K562 (cell line): Measurements from ENCODE around the gene C9orf40. TPM values are rescaled to one million over a fixed set of nuclear protein-coding genes. Genes with fewer than 3 reads are reported as not detected.

Experiments
- ATAC-seq: fragments of 200-7000 bp; cut with Tn5 transposase; 3 replicates; pipeline ENCODE4 v1.9.1; 2020; ENCODE audit warnings: moderate library complexity
- BruUV-seq: library from RNA; stranded (reverse); fragments of 400-500 nt; replicated peaks from 2 replicates; lab custom pipeline; 2021; lab: Mats Ljungman, UMichigan
- CTCF ChIA-PET: fragments of 300-600 bp; formaldehyde crosslinking; extraction: SDS; loops from one replicate; lab custom pipeline; 2021; ENCODE audit warnings: low intra/inter-chr PET ratio; lab: Yijun Ruan, JAX
- POLR2A ChIA-PET: fragments of 300-600, 350-650 bp; sonication (Branson Sonifier 250); formaldehyde crosslinking; extraction: SDS; loops from one replicate; lab custom pipeline; 2021; ENCODE audit warnings: antibody characterized with exemption, inconsistent platforms; lab: Yijun Ruan, JAX
- DNase-seq, 4 experiments: peaks; one replicate each; pipeline versions ENCODE4 v3.0.0 to v3.0.0-alpha.2; 2011 to 2018; ENCODE audit warnings: low spot score in 3 of 4, mixed read lengths in 3 of 4; ENCODE audit errors: extremely low read depth in 1 of 4
- FAIRE-seq: peaks from 2 replicates; lab custom pipeline; 2011; peaks lifted over from hg19 to GRCh38; lab: Jason Lieb, UNC
- H2AFZ ChIP-seq: 2 replicates; pipeline ENCODE4 v1.6.0; 2011; ENCODE audit warnings: low read depth, low read length, control low read depth, inconsistent platforms
- H3K27ac ChIP-seq: fragments of 200-600 bp; 3 replicates; pipeline ENCODE4 v1.8.0; 2011; ENCODE audit warnings: low read depth, mild to moderate bottlenecking, control low read depth, inconsistent platforms, low read length, moderate library complexity, mixed read lengths; ENCODE audit errors: extremely low read depth
- H3K27me3 ChIP-seq, 2 experiments: fragments of 300-600 bp in 1 of 2; 2 replicates in 1 of 2; 3 replicates in 1 of 2; pipeline versions ENCODE4 v1.6.0 to v1.8.0; 2011; ENCODE audit warnings: inconsistent platforms in 2 of 2, low read length in 2 of 2, mild to moderate bottlenecking in 1 of 2, mixed read lengths in 1 of 2, moderate library complexity in 1 of 2; ENCODE audit not compliant: control insufficient read depth in 2 of 2, insufficient read depth in 2 of 2
- H3K36me3 ChIP-seq: fragments of 300-600 bp; 3 replicates; pipeline ENCODE4 v1.8.0; 2011; ENCODE audit warnings: mild to moderate bottlenecking, low read length, inconsistent platforms; ENCODE audit not compliant: control insufficient read depth, insufficient read depth
- H3K4me1 ChIP-seq, 2 experiments: fragments of 200-600 bp in 1 of 2; replicated peaks in 1 of 2; 2 replicates in 1 of 2; 3 replicates in 1 of 2; pipeline versions ENCODE4 v1.5.1 to v1.8.0; 2011; ENCODE audit warnings: inconsistent platforms in 2 of 2, low read length in 2 of 2, mild to moderate bottlenecking in 1 of 2, mixed read lengths in 1 of 2, moderate library complexity in 1 of 2; ENCODE audit not compliant: control insufficient read depth in 2 of 2, insufficient read depth in 2 of 2
- H3K4me2 ChIP-seq: 2 replicates; pipeline ENCODE4 v1.6.1; 2011; ENCODE audit warnings: low read length, control low read depth, inconsistent platforms, mixed read lengths; ENCODE audit not compliant: insufficient read depth
- H3K4me3 ChIP-seq: fragments of 200-600 bp; sonication (generic), shearing (Covaris generic); 2 replicates; pipeline ENCODE4 v1.5.1; 2016; ENCODE audit warnings: control low read depth, inconsistent platforms
- H3K79me2 ChIP-seq: fragments of 200-600 bp; 3 replicates; pipeline ENCODE4 v1.8.0; 2011; ENCODE audit warnings: low read length, inconsistent platforms; ENCODE audit not compliant: control insufficient read depth, insufficient read depth
- H3K9ac ChIP-seq, 2 experiments: 2 replicates each; pipeline versions ENCODE4 v1.6.0 to v1.6.1; 2011; ENCODE audit warnings: low read depth in 2 of 2, low read length in 2 of 2, control low read depth in 1 of 2, inconsistent platforms in 1 of 2, mild to moderate bottlenecking in 1 of 2, mixed read lengths in 1 of 2; ENCODE audit not compliant: insufficient read depth in 1 of 2
- H3K9me1 ChIP-seq: one replicate; pipeline ENCODE4 v1.6.0; 2011; ENCODE audit warnings: inconsistent platforms, mild to moderate bottlenecking, low read length, moderate library complexity; ENCODE audit not compliant: control insufficient read depth, insufficient read depth
- H3K9me3 ChIP-seq: replicated peaks from 2 replicates; pipeline ENCODE4 v1.5.1; 2011; ENCODE audit warnings: low read depth, low read length, inconsistent platforms; ENCODE audit not compliant: control insufficient read depth, insufficient read depth
- H4K20me1 ChIP-seq: replicated peaks from 2 replicates; pipeline ENCODE4 v1.6.1; 2011; ENCODE audit warnings: low read length, inconsistent platforms, mixed read lengths; ENCODE audit not compliant: control insufficient read depth, insufficient read depth
- BRCA1 ChIP-seq, 2 experiments: fragments of 450-650 bp in 1 of 2; sonication (generic) in 1 of 2; formaldehyde crosslinking in 1 of 2; IDR thresholded peaks; 2 replicates each; pipeline versions ENCODE4 v1.5.0 to v1.6.1; 2017 to 2020; ENCODE audit warnings: mild to moderate bottlenecking in 1 of 2, missing genetic modification reagents in 1 of 2
- EZH2 ChIP-seq: IDR thresholded peaks from 2 replicates; pipeline ENCODE4 v1.6.1; 2012; ENCODE audit warnings: low read depth, mild to moderate bottlenecking, inconsistent platforms, low read length, borderline replicate concordance
- MBD2 ChIP-seq: sonication (generic); IDR thresholded peaks from 2 replicates; pipeline ENCODE4 v1.6.1; 2016; ENCODE audit warnings: low read depth, borderline replicate concordance
- MECOM ChIP-seq: fragments of 250-450 bp; sonication (Bioruptor Pico); IDR thresholded peaks from 2 replicates; pipeline ENCODE4 v1.8.0; 2022; ENCODE audit warnings: inconsistent platforms
- PHF20 ChIP-seq: fragments of 450-650 bp; IDR thresholded peaks from 2 replicates; pipeline ENCODE4 v1.6.1; 2018; ENCODE audit not compliant: partially characterized antibody
- U2AF2 ChIP-seq: fragments of 200-400 bp; formaldehyde crosslinking; optimal IDR thresholded peaks from 2 replicates; pipeline ENCODE3; 2017; ENCODE audit warnings: low read depth, mild to moderate bottlenecking, low read length
- ZBTB49 ChIP-seq: sonication (generic); formaldehyde crosslinking; IDR thresholded peaks from 2 replicates; pipeline ENCODE4 v1.8.0; 2022; ENCODE audit warnings: missing genetic modification reagents, mild to moderate bottlenecking, borderline replicate concordance
- WGBS: fragments of 100-300 bp; shearing (Covaris generic); methylation state at CpG from one replicate; pipeline ENCODE4 v1.1.6; 2016; ENCODE audit warnings: low coverage, mixed read lengths; ENCODE audit not compliant: insufficient coverage; ENCODE audit errors: missing lambda C conversion rate; 5-methylcytosine and 5-hydroxymethylcytosine counted together
- in situ Hi-C: fragments of 300-500 bp; cut with MboI; formaldehyde crosslinking; loops from 4 replicates; pipeline ENCODE4 v1.15.0; 2018; ENCODE audit warnings: inconsistent platforms, mixed read lengths
- intact Hi-C: fragments of 100-400 bp; cut with micrococcal nuclease; formaldehyde crosslinking; loops from 2 replicates; pipeline ENCODE4 v1.14.2; 2022
- polyA plus RNA-seq, 8 experiments: library from polyadenylated mRNA; depleted of rRNA in 4 of 8; stranded (reverse) in 5 of 8; unstranded in 3 of 8; fragments of >200 nt; fragmentation: Nextera tagmentation in 2 of 8; fragmentation: Illumina TruSeq in 1 of 8; extraction: Ambion mirVana in 2 of 8; extraction: Trizol in 1 of 8; gene quantifications; 2 replicates each; pipeline versions ENCODE4 v1.2.1 to v1.2.3, GENCODE V29; 2011 to 2014; ENCODE audit warnings: inconsistent platforms in 1 of 8, missing spikeins in 1 of 8
- total RNA-seq, 7 experiments: library from RNA; depleted of rRNA in 6 of 7; stranded (reverse); fragments of >200 nt in 6 of 7; fragmentation: Illumina TruSeq in 2 of 7; extraction: Trizol in 2 of 7; gene quantifications; 2 replicates each; pipeline versions ENCODE4 v1.2.1 to v1.2.3, GENCODE V29; 2011 to 2021; ENCODE audit warnings: low replicate concordance in 1 of 7

Gene C9orf40
- total and polyA plus RNA-seq, 9 of the 15 experiments (the other 6 are each of a cell fraction or from before 2014, with no cell fraction given): 5.6 to 17.3 (median 8.7) TPM

DNA sequence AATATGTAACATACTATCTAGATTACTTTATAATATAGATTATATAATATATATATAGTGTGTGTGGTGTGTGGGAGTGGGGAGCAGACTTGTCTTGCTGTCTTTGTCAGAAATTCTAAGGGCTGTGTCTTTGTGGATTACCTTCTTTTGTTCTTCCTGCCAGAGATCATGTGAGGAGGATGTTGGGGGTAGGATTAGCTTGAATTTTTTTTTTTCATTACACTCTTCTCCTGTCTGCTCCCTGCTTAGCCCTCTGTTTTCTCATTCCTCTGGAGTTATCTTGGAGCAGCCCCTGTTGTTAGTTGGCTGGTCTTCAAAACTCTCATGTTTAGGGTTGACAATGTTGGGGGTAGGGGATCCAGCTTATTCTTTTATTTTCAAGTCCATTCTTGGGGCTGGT lies 21.0 kb upstream of the C9orf40 start:
- POLR2A ChIA-PET: no interaction called here
- in situ Hi-C loops: no loop called here
- H3K9me1 ChIP-seq: no peaks in the 10 kb centered on the region
- H3K9ac ChIP-seq: no peak overlapping the region
- no peak for DNase-seq
- no peak for FAIRE-seq
- TF ChIP-seq BRCA1 (IDR thresholded peaks at IDR 0.05): no peak
- TF ChIP-seq BRCA1 (CRISPR knock-in tag; IDR thresholded peaks at IDR 0.05): no peak
- TF ChIP-seq EZH2: no peak
- no peak for TF ChIP-seq PHF20
- no peaks in the 10 kb centered on the region for H3K27me3 ChIP-seq
- no peak overlapping the region for H3K4me3 ChIP-seq
- no peaks in the 10 kb centered on the region for H3K4me1 ChIP-seq
- H4K20me1 ChIP-seq: no peaks in the 10 kb centered on the region
- H3K79me2 ChIP-seq: no peaks in the 10 kb centered on the region
- intact Hi-C loops: no loop called here
- H3K27ac ChIP-seq: no peak overlapping the region
- no peak overlapping the region for H3K4me2 ChIP-seq
- CTCF ChIA-PET: no interaction called here
- BruUV-seq: no TSS peak
- H2AFZ ChIP-seq: no peak overlapping the region
- H3K36me3 ChIP-seq: peaks cover 4% of the 10 kb centered on the region; the same call in 1 of the 3 replicates
- no peak for ATAC-seq
- no peaks in the 10 kb centered on the region for H3K9me3 ChIP-seq

DNA sequence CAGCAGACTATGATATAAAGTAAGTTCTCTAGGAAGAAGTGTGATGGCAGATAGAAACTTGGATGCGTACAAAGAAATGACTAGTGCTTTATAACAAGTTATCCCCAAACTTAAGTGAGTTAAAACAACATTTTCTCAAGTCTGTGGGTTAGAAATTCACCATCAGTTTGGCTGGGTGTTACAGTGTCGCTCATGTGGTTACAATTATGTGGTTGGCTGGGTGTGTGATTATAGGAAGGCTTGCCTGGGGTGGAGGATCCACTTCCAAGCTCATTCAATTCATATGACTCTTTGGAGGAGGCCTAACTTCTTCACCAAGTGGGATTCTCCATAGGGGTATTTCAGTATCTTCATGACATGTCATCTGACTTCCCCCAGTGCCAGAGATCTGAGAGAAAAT lies 10.3 kb upstream of the C9orf40 start:
- Histone ChIP-seq H2AFZ (no peak overlapping the region), H3K9me3 (no peaks in the 10 kb centered on the region), H3K9ac (no peak overlapping the region), H3K9me1 (no peaks in the 10 kb centered on the region)
- DNase-seq (no peak), ATAC-seq (no peak)
- CTCF ChIA-PET: no interaction called here
- no TSS peak for BruUV-seq
- TF ChIP-seq MBD2 (no peak), U2AF2 (no peak), MECOM (CRISPR knock-in tag) (no peak), ZBTB49 (CRISPR knock-in tag) (no peak)
- TF ChIP-seq, all 486 proteins: peak for 0
- H3K36me3 ChIP-seq: no peaks in the 10 kb centered on the region
- no peaks in the 10 kb centered on the region for H4K20me1 ChIP-seq
- intact Hi-C loops (no loop called here), in situ Hi-C loops (no loop called here)
- no peak for FAIRE-seq
- POLR2A ChIA-PET: interaction anchor here (1.2 kb wide), 1 partner anchor 12 kb away, joined by 4 read pairs; no protein-coding TSS in a partner anchor
- no peaks in the 10 kb centered on the region for H3K27me3 ChIP-seq
- H3K79me2 ChIP-seq: no peaks in the 10 kb centered on the region
- no peak overlapping the region for H3K4me3 ChIP-seq
- no peak overlapping the region for H3K4me2 ChIP-seq
- no peaks in the 10 kb centered on the region for H3K4me1 ChIP-seq
- no peak overlapping the region for H3K27ac ChIP-seq
- WGBS: 88% methylated on average over 2 of the region's 2 CpGs
